PC-9 (cell line): Measurements from ENCODE around the gene BACH1. TPM values are rescaled to one million over a fixed set of nuclear protein-coding genes. Genes with fewer than 3 reads are reported as not detected.

Experiments
- BruUV-seq: library from RNA; stranded (reverse); fragments of 400-500 nt; replicated peaks from 2 replicates; lab custom pipeline; 2021; lab: Mats Ljungman, UMichigan
- CTCF ChIA-PET: fragments of 300-600 bp; sonication (Branson Sonifier 250); formaldehyde crosslinking; loops from one replicate; lab custom pipeline; 2022; ENCODE audit warnings: antibody characterized with exemption; lab: Charles Lee
- POLR2A ChIA-PET: fragments of 300-600 bp; sonication (Branson Sonifier 250); formaldehyde crosslinking; loops from one replicate; lab custom pipeline; 2022; ENCODE audit warnings: antibody characterized with exemption; ENCODE audit not compliant: unreplicated experiment; lab: Charles Lee
- DNase-seq, 2 experiments: peaks; one replicate each; pipeline versions ENCODE4 v3.0.0 to v3.0.0-alpha.2; 2015 to 2022; ENCODE audit warnings: mixed read lengths in 1 of 2
- H2AFZ ChIP-seq: fragments of 200-600 bp; sonication (generic); 2 replicates; pipeline ENCODE4 v1.8.1; 2017; ENCODE audit warnings: antibody characterized with exemption
- H3F3A ChIP-seq: fragments of 200-600 bp; sonication (generic); 2 replicates; pipeline ENCODE4 v1.8.1; 2017; ENCODE audit warnings: antibody characterized with exemption, mild to moderate bottlenecking, low read depth; ENCODE audit not compliant: insufficient read depth
- H3K27ac ChIP-seq: fragments of 200-600 bp; sonication (generic); 2 replicates; pipeline ENCODE4 v1.6.1; 2016; ENCODE audit warnings: mixed run types
- H3K27me3 ChIP-seq: fragments of 200-600 bp; sonication (generic); 2 replicates; pipeline ENCODE4 v1.6.1; 2016; ENCODE audit warnings: low read depth, mixed run types; ENCODE audit not compliant: insufficient read depth
- H3K36me3 ChIP-seq: fragments of 200-600 bp; sonication (generic); 2 replicates; pipeline ENCODE4 v1.6.1; 2016; ENCODE audit warnings: low read depth, mixed run types
- H3K4me1 ChIP-seq: fragments of 200-600 bp; sonication (generic); replicated peaks from 2 replicates; pipeline ENCODE4 v1.6.1; 2016; ENCODE audit warnings: mixed run types; ENCODE audit not compliant: insufficient read depth
- H3K4me2 ChIP-seq: fragments of 200-600 bp; sonication (generic); 2 replicates; pipeline ENCODE4 v1.6.1; 2017; ENCODE audit warnings: mixed run types
- H3K4me3 ChIP-seq: fragments of 200-600 bp; sonication (generic); 2 replicates; pipeline ENCODE4 v1.6.1; 2016; ENCODE audit warnings: mixed run types
- H3K79me2 ChIP-seq: fragments of 200-600 bp; sonication (generic); 2 replicates; pipeline ENCODE4 v1.6.1; 2017; ENCODE audit warnings: low read depth, mixed run types
- H3K9me2 ChIP-seq: fragments of 200-600 bp; sonication (generic); 2 replicates; pipeline ENCODE4 v1.8.1; 2017; ENCODE audit warnings: mild to moderate bottlenecking; ENCODE audit not compliant: insufficient read depth
- H3K9me3 ChIP-seq: fragments of 200-600 bp; sonication (generic); 2 replicates; pipeline ENCODE4 v1.8.1; 2016; ENCODE audit warnings: low read depth; ENCODE audit not compliant: insufficient read depth
- H4K20me1 ChIP-seq: fragments of 200-600 bp; sonication (generic); 2 replicates; pipeline ENCODE4 v1.8.1; 2017; ENCODE audit not compliant: insufficient read depth
- EZH2 ChIP-seq: fragments of 200-600 bp; sonication (generic); IDR thresholded peaks from 2 replicates; pipeline ENCODE4 v1.8.0; 2017; ENCODE audit warnings: antibody characterized with exemption, low read depth
- intact Hi-C: fragments of 100-400 bp; cut with micrococcal nuclease; formaldehyde crosslinking; loops from one replicate; pipeline ENCODE4 v1.10.0; 2022; ENCODE audit not compliant: unreplicated experiment
- total RNA-seq: library from RNA; stranded (reverse); gene quantifications from 2 replicates; pipeline ENCODE4 v1.2.3, GENCODE V29; 2021
- TF ChIP-seq, protein P1 (sequence below): fragments of 200-600 bp; sonication (generic); conservative IDR thresholded peaks from 2 replicates; pipeline ENCODE4 v1.6.1; 2017; ENCODE audit warnings: mixed run types, antibody characterized with exemption, mild to moderate bottlenecking, moderate library complexity

BACH1 gene
- total RNA-seq, 1 experiment from 2014 or later = 39.9 TPM

DNA sequence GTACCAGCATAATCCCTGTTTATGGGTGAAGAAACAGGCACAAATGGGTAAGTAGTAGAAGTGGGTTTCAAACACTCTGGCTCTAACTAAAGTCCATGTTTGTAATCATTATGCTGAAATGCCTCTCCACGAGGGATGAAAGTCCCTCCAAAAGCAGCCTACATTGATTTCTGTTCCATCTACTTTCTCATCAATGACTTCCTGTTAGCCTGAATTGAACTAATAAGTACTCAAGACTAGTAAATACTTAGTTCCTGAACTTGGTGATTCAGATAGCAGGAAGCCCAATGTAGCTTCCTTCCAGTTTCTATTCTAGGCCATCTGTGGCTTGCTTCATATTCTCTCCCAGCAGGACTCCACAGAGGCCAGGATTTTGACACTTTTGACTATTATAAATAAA, 11.3 kb upstream of the BACH1 start:
- H3K9me2 ChIP-seq = no peaks in the 10 kb centered on the region
- H3K9me3 ChIP-seq = 0 out of 2 replicates have a peak, but pooled peaks cover under 1% of the 10 kb centered on the region
- ChIA-PET POLR2A (no interaction called here), CTCF (interaction anchor here (0.6 kb wide), 1 partner anchor 61 kb away, joined by 4 read pairs; no protein-coding TSS in a partner anchor)
- no TSS peak for BruUV-seq
- no peak overlapping the region for H3K4me3 ChIP-seq
- H3K27ac ChIP-seq = no peak overlapping the region
- H4K20me1 ChIP-seq = no peaks in the 10 kb centered on the region
- no peaks in the 10 kb centered on the region for H3K4me1 ChIP-seq
- no peak for TF ChIP-seq EZH2
- TF ChIP-seq, protein P1, sequence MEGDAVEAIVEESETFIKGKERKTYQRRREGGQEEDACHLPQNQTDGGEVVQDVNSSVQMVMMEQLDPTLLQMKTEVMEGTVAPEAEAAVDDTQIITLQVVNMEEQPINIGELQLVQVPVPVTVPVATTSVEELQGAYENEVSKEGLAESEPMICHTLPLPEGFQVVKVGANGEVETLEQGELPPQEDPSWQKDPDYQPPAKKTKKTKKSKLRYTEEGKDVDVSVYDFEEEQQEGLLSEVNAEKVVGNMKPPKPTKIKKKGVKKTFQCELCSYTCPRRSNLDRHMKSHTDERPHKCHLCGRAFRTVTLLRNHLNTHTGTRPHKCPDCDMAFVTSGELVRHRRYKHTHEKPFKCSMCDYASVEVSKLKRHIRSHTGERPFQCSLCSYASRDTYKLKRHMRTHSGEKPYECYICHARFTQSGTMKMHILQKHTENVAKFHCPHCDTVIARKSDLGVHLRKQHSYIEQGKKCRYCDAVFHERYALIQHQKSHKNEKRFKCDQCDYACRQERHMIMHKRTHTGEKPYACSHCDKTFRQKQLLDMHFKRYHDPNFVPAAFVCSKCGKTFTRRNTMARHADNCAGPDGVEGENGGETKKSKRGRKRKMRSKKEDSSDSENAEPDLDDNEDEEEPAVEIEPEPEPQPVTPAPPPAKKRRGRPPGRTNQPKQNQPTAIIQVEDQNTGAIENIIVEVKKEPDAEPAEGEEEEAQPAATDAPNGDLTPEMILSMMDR = no peak
- no peak overlapping the region for H2AFZ ChIP-seq
- no peaks in the 10 kb centered on the region for H3K79me2 ChIP-seq
- no peak for DNase-seq
- no peak overlapping the region for H3K4me2 ChIP-seq
- no peaks in the 10 kb centered on the region for H3K36me3 ChIP-seq
- no peaks in the 10 kb centered on the region for H3K27me3 ChIP-seq
- H3F3A ChIP-seq = peaks cover 4% of the 10 kb centered on the region; the same call in 1 of the 2 replicates
- intact Hi-C loops = no loop called here

DNA sequence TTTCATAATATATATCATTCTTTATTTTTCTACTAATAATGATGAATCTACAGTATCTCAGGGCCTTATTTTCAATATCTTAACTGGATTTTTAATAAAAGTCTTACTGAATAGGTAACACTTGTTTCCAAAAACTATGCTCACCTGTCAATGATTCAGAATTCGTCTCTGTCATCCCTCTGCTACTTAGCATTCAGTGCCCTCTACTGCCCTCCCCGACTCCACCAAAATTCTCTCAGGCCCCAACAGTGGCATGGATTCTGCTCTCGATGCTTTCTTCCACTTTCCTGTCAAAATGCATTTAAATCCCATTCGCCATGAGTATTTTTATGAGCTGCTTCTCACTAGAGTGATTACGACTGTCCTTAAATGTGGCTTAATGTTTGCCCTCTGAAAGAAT, 10.5 kb upstream of the BACH1 start:
- Histone ChIP-seq H3K4me2 (no peak overlapping the region), H4K20me1 (no peaks in the 10 kb centered on the region), H3K79me2 (no peaks in the 10 kb centered on the region), H3K9me3 (no peaks in the 10 kb centered on the region), H3K27ac (no peak overlapping the region), H3K9me2 (no peaks in the 10 kb centered on the region), H3K4me1 (no peaks in the 10 kb centered on the region), H3K36me3 (no peaks in the 10 kb centered on the region), H3K27me3 (no peaks in the 10 kb centered on the region), H3F3A (peaks cover 4% of the 10 kb centered on the region; the same call in 1 of the 2 replicates), H2AFZ (no peak overlapping the region), H3K4me3 (no peak overlapping the region)
- POLR2A ChIA-PET = no interaction called here
- CTCF ChIA-PET = no interaction called here
- TF ChIP-seq EZH2 = no peak
- TF ChIP-seq, protein P1 = no peak
- no TSS peak for BruUV-seq
- intact Hi-C loops = no loop called here
- no peak for DNase-seq

DNA sequence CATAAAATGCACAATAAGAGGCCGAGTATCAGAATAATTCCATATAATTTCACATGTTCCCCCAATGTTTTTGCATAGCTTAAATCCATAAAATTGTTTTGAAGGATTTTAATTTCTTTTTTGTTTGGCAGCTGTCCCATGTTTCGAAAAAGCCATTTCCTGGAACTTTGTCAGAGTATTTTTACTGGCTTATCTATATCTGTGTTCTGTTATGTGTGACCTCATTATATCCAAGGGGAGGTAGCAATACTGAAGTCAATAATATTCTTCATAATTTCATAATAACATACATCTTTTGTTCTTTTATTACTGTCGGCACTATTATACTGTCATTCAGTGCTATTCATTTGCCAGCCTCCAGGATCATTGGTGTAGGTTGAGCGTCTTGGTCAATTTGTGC, 9.4 kb upstream of the BACH1 start:
- Histone ChIP-seq H3K4me2 (no peak overlapping the region), H3K36me3 (no peaks in the 10 kb centered on the region), H3F3A (peaks cover 4% of the 10 kb centered on the region; the same call in 1 of the 2 replicates), H2AFZ (no peak overlapping the region), H3K4me1 (no peaks in the 10 kb centered on the region), H4K20me1 (no peaks in the 10 kb centered on the region), H3K27ac (no peak overlapping the region), H3K27me3 (no peaks in the 10 kb centered on the region), H3K79me2 (no peaks in the 10 kb centered on the region), H3K9me3 (no peaks in the 10 kb centered on the region), H3K4me3 (no peak overlapping the region), H3K9me2 (no peaks in the 10 kb centered on the region)
- no TSS peak for BruUV-seq
- intact Hi-C loops = no loop called here
- CTCF ChIA-PET = no interaction called here
- TF ChIP-seq EZH2 = no peak
- TF ChIP-seq, protein P1 = no peak
- POLR2A ChIA-PET = no interaction called here
- no peak for DNase-seq
